ENCODE measurements around the gene PSKH1.

The PSKH1 gene

DNA sequence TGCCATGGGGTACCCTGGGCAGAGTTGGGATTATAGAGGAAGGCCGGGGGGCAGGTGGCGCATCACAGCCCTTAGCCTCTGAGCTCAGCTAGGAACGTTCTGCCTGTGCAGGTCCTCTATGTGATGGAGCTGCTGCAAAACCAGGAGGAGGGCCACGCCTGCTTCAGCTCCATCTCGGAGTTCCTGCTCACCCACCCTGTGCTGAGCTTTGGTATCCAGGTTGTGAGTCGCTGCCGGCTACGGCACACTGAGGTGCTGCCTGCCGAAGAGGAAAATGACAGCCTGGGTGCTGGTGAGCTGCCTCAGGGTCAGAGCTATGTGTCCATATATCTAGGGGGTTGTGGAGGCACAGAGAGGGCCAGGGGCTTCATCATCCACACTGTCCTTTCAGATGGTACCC lies 14.2 kb upstream of the PSKH1 start:
- H3K36me3 ChIP-seq (ENCODE audit: control insufficient read depth in 2 of 2, insufficient read depth in 1 of 2, low read length in 2 of 2): peaks cover 0 to 95% of the 10 kb centered on the region in 2 experiments; a peak in 2 of 3 replicates

GRCh38 chr16:67879462-67879861 lies 13.6 kb upstream of the PSKH1 start:
- peaks cover 0 to 99% of the 10 kb centered on the region in 2 experiments; a peak in 2 of 3 replicates for H3K36me3 ChIP-seq (ENCODE audit: control insufficient read depth in 2 of 2, insufficient read depth in 1 of 2, low read length in 2 of 2)
- CTCF ChIA-PET: interaction anchor here (0.6 to 0.9 kb wide), 2 partner anchors 62 to 1176 kb away, joined by 3 to 4 read pairs; no protein-coding TSS in a partner anchor

More for the DNA sequence above, 14.2 kb upstream of the PSKH1 start:
- TF ChIP-seq ZNF423 (tag by site-specific recombination; IDR thresholded peaks at IDR 0.05): no peak
- TF ChIP-seq ZNF600 (tag by site-specific recombination; IDR thresholded peaks at IDR 0.05): 0 out of 2 replicates have a peak, but pooled peaks have one; percentile 33
- no peak for TF ChIP-seq ZNF324 (tag by site-specific recombination; IDR thresholded peaks at IDR 0.05)
- H3K4me1 ChIP-seq (ENCODE audit: control insufficient read depth, insufficient read depth, low read length): no peaks in the 10 kb centered on the region
- CTCF ChIA-PET: interaction anchor here (0.6 to 0.9 kb wide), 4 partner anchors 9 to 1176 kb away, joined by 3 to 4 read pairs (median 3); no protein-coding TSS in a partner anchor
- no peak overlapping the region for H3K27ac ChIP-seq (ENCODE audit: extremely low read depth, low read depth, low read length)
- no peaks in the 10 kb centered on the region for H3K9me3 ChIP-seq (ENCODE audit: control insufficient read depth, insufficient read depth, low read depth, low read length)
- no peak overlapping the region for H3K4me3 ChIP-seq (ENCODE audit: low read depth, low read length)
- POLR2A ChIA-PET: interaction anchor here (1.2 kb wide), 1 partner anchor 14 kb away, joined by 3 read pairs; no protein-coding TSS in a partner anchor

DNA sequence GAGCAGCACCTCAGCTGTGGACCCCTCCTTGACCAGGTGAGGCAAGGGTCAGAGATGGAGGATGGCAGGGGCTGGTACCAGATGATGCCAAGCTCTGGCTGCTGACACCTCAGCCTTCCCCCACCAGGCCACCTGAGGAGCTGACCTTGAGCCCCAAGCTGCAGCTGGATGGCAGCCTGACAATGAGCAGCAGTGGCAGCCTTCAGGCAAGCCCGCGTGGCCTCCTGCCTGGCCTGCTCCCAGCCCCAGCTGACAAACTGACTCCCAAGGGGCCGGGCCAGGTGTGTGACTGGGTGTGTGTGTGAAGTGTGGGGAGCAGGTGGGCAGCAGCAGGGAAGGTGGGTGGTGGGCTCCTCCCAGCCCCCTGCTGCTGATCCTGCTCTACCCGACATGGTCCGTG lies 13.1 kb upstream of the PSKH1 start:
- POLR2A ChIA-PET: interaction anchor here (1.2 kb wide), 1 partner anchor 15 kb away, joined by 3 read pairs; no protein-coding TSS in a partner anchor
- peaks cover 2% of the 10 kb centered on the region; the same call in 1 of the 2 replicates for H3K4me1 ChIP-seq (ENCODE audit: control insufficient read depth, insufficient read depth, low read length)
- H3K27ac ChIP-seq (ENCODE audit: extremely low read depth, low read depth, low read length): no peak overlapping the region
- no peaks in the 10 kb centered on the region for H3K9me3 ChIP-seq (ENCODE audit: control insufficient read depth, insufficient read depth, low read depth, low read length)
- no peak overlapping the region for H3K4me3 ChIP-seq (ENCODE audit: low read depth, low read length)
- H3K36me3 ChIP-seq (ENCODE audit: control insufficient read depth in 2 of 2, insufficient read depth in 1 of 2, low read length in 2 of 2): peaks cover 0 to 98% of the 10 kb centered on the region in 2 experiments; a peak in 2 of 3 replicates
- CTCF ChIA-PET: interaction anchor here (0.6 kb wide), 1 partner anchor 64 kb away, joined by 6 read pairs; no protein-coding TSS in a partner anchor
- no peak for TF ChIP-seq ZNF600 (tag by site-specific recombination; IDR thresholded peaks at IDR 0.05)
- TF ChIP-seq ZNF558 (tag by site-specific recombination; IDR thresholded peaks at IDR 0.05): no peak
- no peak for TF ChIP-seq ZNF514 (tag by site-specific recombination; IDR thresholded peaks at IDR 0.05)
- TF ChIP-seq ZNF707 (tag by site-specific recombination; IDR thresholded peaks at IDR 0.05): no peak
- no peak for TF ChIP-seq ZBTB7A (tag by site-specific recombination; IDR thresholded peaks at IDR 0.05; ENCODE audit: low read depth)
- TF ChIP-seq ZNF416 (tag by site-specific recombination; IDR thresholded peaks at IDR 0.05): no peak
- TF ChIP-seq OSR2 (tag by site-specific recombination; IDR thresholded peaks at IDR 0.05): peak; percentile 4
- peak; percentile 33 for TF ChIP-seq ZFHX2 (tag by site-specific recombination; conservative IDR thresholded peaks at IDR 0.05)
- no peak for TF ChIP-seq ZNF19 (tag by site-specific recombination; IDR thresholded peaks at IDR 0.05; ENCODE audit: low read depth)
- TF ChIP-seq ZNF391 (tag by site-specific recombination; IDR thresholded peaks at IDR 0.05; ENCODE audit: borderline replicate concordance, low read depth): no peak
- TF ChIP-seq, protein P1, sequence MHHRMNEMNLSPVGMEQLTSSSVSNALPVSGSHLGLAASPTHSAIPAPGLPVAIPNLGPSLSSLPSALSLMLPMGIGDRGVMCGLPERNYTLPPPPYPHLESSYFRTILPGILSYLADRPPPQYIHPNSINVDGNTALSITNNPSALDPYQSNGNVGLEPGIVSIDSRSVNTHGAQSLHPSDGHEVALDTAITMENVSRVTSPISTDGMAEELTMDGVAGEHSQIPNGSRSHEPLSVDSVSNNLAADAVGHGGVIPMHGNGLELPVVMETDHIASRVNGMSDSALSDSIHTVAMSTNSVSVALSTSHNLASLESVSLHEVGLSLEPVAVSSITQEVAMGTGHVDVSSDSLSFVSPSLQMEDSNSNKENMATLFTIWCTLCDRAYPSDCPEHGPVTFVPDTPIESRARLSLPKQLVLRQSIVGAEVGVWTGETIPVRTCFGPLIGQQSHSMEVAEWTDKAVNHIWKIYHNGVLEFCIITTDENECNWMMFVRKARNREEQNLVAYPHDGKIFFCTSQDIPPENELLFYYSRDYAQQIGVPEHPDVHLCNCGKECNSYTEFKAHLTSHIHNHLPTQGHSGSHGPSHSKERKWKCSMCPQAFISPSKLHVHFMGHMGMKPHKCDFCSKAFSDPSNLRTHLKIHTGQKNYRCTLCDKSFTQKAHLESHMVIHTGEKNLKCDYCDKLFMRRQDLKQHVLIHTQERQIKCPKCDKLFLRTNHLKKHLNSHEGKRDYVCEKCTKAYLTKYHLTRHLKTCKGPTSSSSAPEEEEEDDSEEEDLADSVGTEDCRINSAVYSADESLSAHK (tag by site-specific recombination; IDR thresholded peaks at IDR 0.05): no peak

More at GRCh38 chr16:67879462-67879861, 13.6 kb upstream of the PSKH1 start:
- H3K4me3 ChIP-seq (ENCODE audit: low read depth, low read length): no peak overlapping the region
- POLR2A ChIA-PET: interaction anchor here (1.2 kb wide), 1 partner anchor 14 kb away, joined by 3 read pairs; no protein-coding TSS in a partner anchor
- H3K27ac ChIP-seq (ENCODE audit: extremely low read depth, low read depth, low read length): no peak overlapping the region
- TF ChIP-seq, protein P2, sequence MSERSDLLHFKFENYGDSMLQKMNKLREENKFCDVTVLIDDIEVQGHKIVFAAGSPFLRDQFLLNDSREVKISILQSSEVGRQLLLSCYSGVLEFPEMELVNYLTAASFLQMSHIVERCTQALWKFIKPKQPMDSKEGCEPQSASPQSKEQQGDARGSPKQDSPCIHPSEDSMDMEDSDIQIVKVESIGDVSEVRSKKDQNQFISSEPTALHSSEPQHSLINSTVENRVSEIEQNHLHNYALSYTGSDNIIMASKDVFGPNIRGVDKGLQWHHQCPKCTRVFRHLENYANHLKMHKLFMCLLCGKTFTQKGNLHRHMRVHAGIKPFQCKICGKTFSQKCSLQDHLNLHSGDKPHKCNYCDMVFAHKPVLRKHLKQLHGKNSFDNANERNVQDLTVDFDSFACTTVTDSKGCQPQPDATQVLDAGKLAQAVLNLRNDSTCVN (tag by site-specific recombination; optimal IDR thresholded peaks at IDR 0.05): no peak
- TF ChIP-seq, protein P3, sequence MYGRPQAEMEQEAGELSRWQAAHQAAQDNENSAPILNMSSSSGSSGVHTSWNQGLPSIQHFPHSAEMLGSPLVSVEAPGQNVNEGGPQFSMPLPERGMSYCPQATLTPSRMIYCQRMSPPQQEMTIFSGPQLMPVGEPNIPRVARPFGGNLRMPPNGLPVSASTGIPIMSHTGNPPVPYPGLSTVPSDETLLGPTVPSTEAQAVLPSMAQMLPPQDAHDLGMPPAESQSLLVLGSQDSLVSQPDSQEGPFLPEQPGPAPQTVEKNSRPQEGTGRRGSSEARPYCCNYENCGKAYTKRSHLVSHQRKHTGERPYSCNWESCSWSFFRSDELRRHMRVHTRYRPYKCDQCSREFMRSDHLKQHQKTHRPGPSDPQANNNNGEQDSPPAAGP (tag by site-specific recombination; IDR thresholded peaks at IDR 0.05): no peak
- TF ChIP-seq ZNF529 (tag by site-specific recombination; IDR thresholded peaks at IDR 0.05; ENCODE audit: insufficient replicate concordance): no peak
- TF ChIP-seq, protein P4, sequence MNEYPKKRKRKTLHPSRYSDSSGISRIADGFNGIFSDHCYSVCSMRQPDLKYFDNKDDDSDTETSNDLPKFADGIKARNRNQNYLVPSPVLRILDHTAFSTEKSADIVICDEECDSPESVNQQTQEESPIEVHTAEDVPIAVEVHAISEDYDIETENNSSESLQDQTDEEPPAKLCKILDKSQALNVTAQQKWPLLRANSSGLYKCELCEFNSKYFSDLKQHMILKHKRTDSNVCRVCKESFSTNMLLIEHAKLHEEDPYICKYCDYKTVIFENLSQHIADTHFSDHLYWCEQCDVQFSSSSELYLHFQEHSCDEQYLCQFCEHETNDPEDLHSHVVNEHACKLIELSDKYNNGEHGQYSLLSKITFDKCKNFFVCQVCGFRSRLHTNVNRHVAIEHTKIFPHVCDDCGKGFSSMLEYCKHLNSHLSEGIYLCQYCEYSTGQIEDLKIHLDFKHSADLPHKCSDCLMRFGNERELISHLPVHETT (tag by site-specific recombination; IDR thresholded peaks at IDR 0.05): no peak
- TF ChIP-seq ZNF473 (tag by site-specific recombination; IDR thresholded peaks at IDR 0.05): no peak
- TF ChIP-seq HOXC10 (CRISPR knock-in tag; IDR thresholded peaks at IDR 0.05): no peak
- no peak for TF ChIP-seq ZNF112 (tag by site-specific recombination; IDR thresholded peaks at IDR 0.05)
- no peak for TF ChIP-seq ZNF16 (tag by site-specific recombination; IDR thresholded peaks at IDR 0.05; ENCODE audit: low read depth)
- TF ChIP-seq ZNF23 (tag by site-specific recombination; IDR thresholded peaks at IDR 0.05; ENCODE audit: borderline replicate concordance): no peak
- no peak for TF ChIP-seq ZNF560 (tag by site-specific recombination; IDR thresholded peaks at IDR 0.05; ENCODE audit: borderline replicate concordance)
- TF ChIP-seq ZNF768 (tag by site-specific recombination; IDR thresholded peaks at IDR 0.05): no peak
- no peak for TF ChIP-seq ZNF555 (tag by site-specific recombination; conservative IDR thresholded peaks at IDR 0.05)
- no peak for TF ChIP-seq ZNF391 (tag by site-specific recombination; IDR thresholded peaks at IDR 0.05; ENCODE audit: borderline replicate concordance, low read depth)
- TF ChIP-seq ZNF138 (tag by site-specific recombination; IDR thresholded peaks at IDR 0.05; ENCODE audit: borderline replicate concordance): no peak
- TF ChIP-seq ZNF169 (tag by site-specific recombination; IDR thresholded peaks at IDR 0.05): no peak
- no peak for TF ChIP-seq GLI4 (tag by site-specific recombination; IDR thresholded peaks at IDR 0.05)
- TF ChIP-seq, protein P5, sequence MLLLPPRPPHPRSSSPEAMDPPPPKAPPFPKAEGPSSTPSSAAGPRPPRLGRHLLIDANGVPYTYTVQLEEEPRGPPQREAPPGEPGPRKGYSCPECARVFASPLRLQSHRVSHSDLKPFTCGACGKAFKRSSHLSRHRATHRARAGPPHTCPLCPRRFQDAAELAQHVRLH (tag by site-specific recombination; IDR thresholded peaks at IDR 0.05): no peak
- no peak for TF ChIP-seq ZNF549 (tag by site-specific recombination; IDR thresholded peaks at IDR 0.05)
- no peaks in the 10 kb centered on the region for H3K4me1 ChIP-seq (ENCODE audit: control insufficient read depth, insufficient read depth, low read length)
- no peaks in the 10 kb centered on the region for H3K9me3 ChIP-seq (ENCODE audit: control insufficient read depth, insufficient read depth, low read depth, low read length)
